Activated naive CD4-positive, alpha-beta T cell treated with anti-CD3 and anti-CD28 coated beads for 36 hours (primary cell): ENCODE data around the gene ITGB4. TPM values are rescaled to one million over a fixed set of nuclear protein-coding genes. Genes with fewer than 3 reads are reported as not detected.

ENCODE experiments used
- CTCF ChIA-PET: fragments of 350-600 bp; sonication (Branson Sonifier 250); formaldehyde crosslinking; loops from one replicate; lab custom pipeline; 2021; ENCODE audit warnings: antibody characterized with exemption; lab: Charles Lee
- DNase-seq: peaks from one replicate; pipeline ENCODE4 v3.0.0-alpha.2; 2020
- H3K27ac Mint-ChIP-seq: one replicate; pipeline ENCODE4 v1.8.0; 2021; ENCODE audit warnings: mild to moderate bottlenecking, mixed read lengths
- H3K27me3 Mint-ChIP-seq: one replicate; pipeline ENCODE4 v1.8.0; 2021; ENCODE audit warnings: low read depth, mixed read lengths
- H3K36me3 Mint-ChIP-seq: one replicate; pipeline ENCODE4 v1.8.0; 2021; ENCODE audit warnings: low read depth, mixed read lengths
- H3K4me1 Mint-ChIP-seq: one replicate; pipeline ENCODE4 v1.8.0; 2021; ENCODE audit warnings: low read depth, mixed read lengths
- H3K4me3 Mint-ChIP-seq: one replicate; pipeline ENCODE4 v1.8.0; 2021; ENCODE audit warnings: mild to moderate bottlenecking, moderate library complexity, mixed read lengths
- H3K9me3 Mint-ChIP-seq: one replicate; pipeline ENCODE4 v1.8.0; 2021; ENCODE audit warnings: mixed read lengths
- intact Hi-C: fragments of 100-400 bp; cut with micrococcal nuclease; formaldehyde crosslinking; loops from one replicate; pipeline ENCODE4 v1.15.1; 2023
- total RNA-seq, 2 experiments: library from RNA; stranded (reverse); gene quantifications; one replicate each; pipeline ENCODE4 v1.2.3, GENCODE V29; 2021

The ITGB4 gene
- total RNA-seq, 2 experiments from 2014 or later: 0.83 to 1.0 TPM

DNA sequence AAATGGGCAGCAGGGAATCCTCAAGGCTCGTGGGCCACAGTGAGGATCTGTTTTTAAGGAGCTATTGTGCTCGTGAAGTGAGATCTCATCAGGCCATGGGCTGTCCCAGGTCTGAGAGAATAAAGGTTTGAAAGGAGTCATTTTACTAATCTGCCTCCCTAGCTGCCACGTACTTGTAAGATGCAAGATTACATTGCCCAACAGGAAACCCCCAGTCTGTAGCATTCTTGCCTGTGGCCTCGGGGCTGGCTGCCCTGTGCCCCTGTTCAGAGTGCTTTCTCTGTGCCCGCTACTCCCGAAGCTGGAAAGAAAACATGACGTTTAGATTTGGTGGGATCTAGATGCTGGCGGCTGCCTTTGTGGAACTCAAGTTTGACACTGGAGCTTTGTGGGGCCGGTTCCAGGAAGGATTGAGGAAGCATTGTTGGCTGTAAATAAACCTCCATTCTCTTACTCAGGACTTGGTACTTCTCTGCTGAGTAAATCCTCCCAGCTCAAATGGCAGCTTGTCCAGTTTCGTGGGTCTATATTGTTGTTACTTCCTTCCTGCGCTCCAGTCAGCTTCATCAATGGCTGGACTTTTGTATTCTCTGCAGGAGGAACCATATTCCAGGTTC, 32.9 kb upstream of the ITGB4 start:
- Mint-ChIP-seq H3K27ac (peak overlapping the region; percentile 92), H3K4me3 (peak overlapping the region; percentile 13), H3K9me3 (no peaks in the 10 kb centered on the region), H3K27me3 (no peaks in the 10 kb centered on the region), H3K36me3 (peaks cover 3% of the 10 kb centered on the region), H3K4me1 (peaks cover 63% of the 10 kb centered on the region)
- DNase-seq: peak; percentile 64
- CTCF ChIA-PET: interaction anchor here (0.8 to 2.7 kb wide), 9 partner anchors 9 to 87 kb away, joined by 3 to 10 read pairs (median 5); no protein-coding TSS in a partner anchor
- intact Hi-C loops: loop anchor here (1.0 to 5.0 kb wide), 3 partner anchors 21 to 166 kb away; partner anchors contain the start of genes ITGB4, RECQL5, SAP30BP and WBP2

DNA sequence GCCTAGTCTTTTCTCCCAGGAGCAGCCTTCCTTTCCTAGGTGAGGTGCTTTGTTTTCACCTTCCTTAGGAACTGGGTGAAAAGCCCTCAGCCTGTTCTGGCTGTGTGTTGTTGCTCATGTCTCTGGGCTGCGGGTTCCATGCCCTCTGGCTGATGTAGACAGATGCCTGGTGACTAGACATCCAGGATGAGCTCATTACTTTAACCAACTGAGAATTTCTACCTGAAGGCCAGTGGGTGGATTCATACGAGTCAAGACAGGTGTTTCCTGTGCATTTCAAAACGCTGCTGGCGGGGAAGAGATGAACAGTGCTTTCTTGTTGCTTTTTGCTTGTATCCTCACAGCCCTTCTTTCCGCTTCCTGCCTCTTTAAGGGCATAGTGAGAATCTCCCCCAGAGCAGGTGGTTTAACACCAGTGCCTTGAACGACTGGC, 31.8 kb upstream of the ITGB4 start:
- H3K27ac Mint-ChIP-seq: peak overlapping the region; percentile 92
- no peaks in the 10 kb centered on the region for H3K9me3 Mint-ChIP-seq
- H3K27me3 Mint-ChIP-seq: no peaks in the 10 kb centered on the region
- intact Hi-C loops: loop anchor here (1.0 to 5.0 kb wide), 3 partner anchors 33 to 165 kb away; partner anchors contain the start of genes ITGB4 and WBP2
- no peak overlapping the region for H3K4me3 Mint-ChIP-seq
- H3K36me3 Mint-ChIP-seq: peaks cover 4% of the 10 kb centered on the region
- peaks cover 59% of the 10 kb centered on the region for H3K4me1 Mint-ChIP-seq
- DNase-seq: peak; percentile 81
- CTCF ChIA-PET: interaction anchor here (1.3 to 2.0 kb wide), 5 partner anchors 13 to 88 kb away, joined by 3 to 9 read pairs (median 5); no protein-coding TSS in a partner anchor

DNA sequence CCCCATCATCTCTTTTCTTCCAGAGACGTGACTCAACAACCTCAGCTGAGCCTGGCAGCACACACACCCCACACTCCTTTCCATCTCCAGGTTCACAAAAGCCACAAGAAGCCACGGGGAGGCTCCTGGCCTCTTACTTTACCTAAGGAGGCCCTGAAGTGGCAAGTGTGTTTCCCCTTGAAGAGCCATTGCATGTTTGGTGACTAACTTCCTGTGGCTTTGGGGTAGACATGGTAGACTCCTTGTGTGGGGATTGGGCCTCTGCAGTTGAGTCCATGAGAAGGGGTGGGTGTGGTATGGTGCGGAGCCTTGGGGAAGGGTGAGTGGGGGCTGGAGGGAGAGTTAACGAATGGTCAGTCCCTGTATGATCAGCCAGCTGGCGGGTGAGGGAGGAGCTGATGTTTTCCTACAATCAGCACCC, 29.9 kb upstream of the ITGB4 start:
- Mint-ChIP-seq H3K4me1 (peaks cover 50% of the 10 kb centered on the region), H3K27ac (peak overlapping the region; percentile 38), H3K4me3 (no peak overlapping the region), H3K9me3 (no peaks in the 10 kb centered on the region), H3K36me3 (peaks cover 9% of the 10 kb centered on the region), H3K27me3 (no peaks in the 10 kb centered on the region)
- CTCF ChIA-PET: interaction anchor here (1.3 kb wide), 2 partner anchors 56 to 62 kb away, joined by 5 to 11 read pairs; no protein-coding TSS in a partner anchor
- intact Hi-C loops: no loop called here
- DNase-seq: peak; percentile 74

DNA sequence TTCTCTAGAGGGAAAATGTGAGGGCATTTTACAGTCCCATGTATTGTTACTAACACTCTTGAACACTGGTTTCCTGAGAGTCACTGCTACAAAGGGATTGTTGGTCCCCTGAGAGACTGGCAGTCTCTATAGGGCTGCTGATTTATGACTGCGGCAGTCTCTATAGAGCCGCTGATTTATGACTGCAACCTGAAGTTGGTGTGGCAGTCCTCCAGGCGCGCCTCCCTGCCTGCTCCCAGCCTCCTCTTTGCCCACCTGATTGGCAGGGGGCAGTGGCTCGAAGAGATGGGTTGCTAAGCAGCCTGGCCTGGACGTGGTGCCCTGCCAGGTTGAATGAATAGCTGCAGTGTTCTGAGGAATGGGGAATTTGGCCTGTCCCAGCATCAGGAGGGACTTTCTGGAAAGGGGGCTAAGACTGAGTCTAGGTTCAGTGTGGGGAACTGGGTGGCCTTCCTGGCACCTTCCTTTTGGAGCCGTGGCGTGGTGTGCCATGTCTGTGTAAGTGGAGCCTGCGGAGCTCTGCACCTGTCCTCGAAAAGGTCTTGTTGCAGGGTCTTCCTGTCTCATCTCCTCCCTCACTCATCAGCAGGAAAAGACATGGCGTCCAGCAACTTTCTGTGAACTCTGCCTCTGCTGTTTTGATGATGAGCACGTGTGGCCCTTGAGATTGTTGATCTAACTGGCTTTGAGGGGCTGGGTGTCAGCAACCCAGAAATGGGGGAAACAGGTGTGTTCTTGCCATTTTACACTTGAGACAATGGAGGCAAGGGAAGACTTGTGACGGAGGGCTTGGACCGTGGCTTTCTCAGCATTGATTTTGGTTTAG, 29.2 kb upstream of the ITGB4 start:
- CTCF ChIA-PET: interaction anchor here (0.8 to 1.6 kb wide), 3 partner anchors 16 to 72 kb away, joined by 3 to 5 read pairs (median 3); partner anchors contain the start of gene SMIM5
- intact Hi-C loops: no loop called here
- no peak overlapping the region for H3K4me3 Mint-ChIP-seq

DNA sequence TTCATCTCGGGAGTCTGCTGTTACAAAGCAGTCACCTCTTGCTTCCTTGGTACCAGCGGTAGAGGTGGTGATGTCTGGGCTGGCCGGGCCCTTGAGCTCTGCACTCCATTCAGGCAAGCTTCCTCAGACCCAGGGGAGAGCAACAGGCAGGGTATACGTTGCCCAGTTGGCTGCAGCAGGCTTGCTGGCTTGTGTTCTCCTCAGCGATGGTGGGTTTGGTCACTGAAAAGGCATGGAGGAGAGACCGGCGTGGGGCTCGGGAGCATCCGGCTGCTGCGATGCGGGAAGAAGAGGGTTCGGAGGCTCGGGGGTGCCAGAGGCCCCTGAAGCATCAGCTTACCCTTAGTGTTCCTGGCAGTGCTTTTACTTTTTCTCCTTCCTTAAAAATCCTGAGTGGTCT, 28.3 kb upstream of the ITGB4 start:
- Mint-ChIP-seq H3K4me3 (no peak overlapping the region), H3K27me3 (no peaks in the 10 kb centered on the region), H3K27ac (no peak overlapping the region), H3K9me3 (no peaks in the 10 kb centered on the region), H3K4me1 (peaks cover 37% of the 10 kb centered on the region), H3K36me3 (peaks cover 7% of the 10 kb centered on the region)
- CTCF ChIA-PET: interaction anchor here (0.8 to 1.6 kb wide), 3 partner anchors 17 to 71 kb away, joined by 3 to 5 read pairs (median 3); partner anchors contain the start of gene SMIM5
- no peak for DNase-seq
- intact Hi-C loops: no loop called here

More for the DNA sequence above, 29.2 kb upstream of the ITGB4 start:
- H3K9me3 Mint-ChIP-seq: no peaks in the 10 kb centered on the region
- H3K27ac Mint-ChIP-seq: peak overlapping the region; percentile 51
- peaks cover 44% of the 10 kb centered on the region for H3K4me1 Mint-ChIP-seq
- H3K36me3 Mint-ChIP-seq: peaks cover 9% of the 10 kb centered on the region
- no peaks in the 10 kb centered on the region for H3K27me3 Mint-ChIP-seq
- DNase-seq: no peak

DNA sequence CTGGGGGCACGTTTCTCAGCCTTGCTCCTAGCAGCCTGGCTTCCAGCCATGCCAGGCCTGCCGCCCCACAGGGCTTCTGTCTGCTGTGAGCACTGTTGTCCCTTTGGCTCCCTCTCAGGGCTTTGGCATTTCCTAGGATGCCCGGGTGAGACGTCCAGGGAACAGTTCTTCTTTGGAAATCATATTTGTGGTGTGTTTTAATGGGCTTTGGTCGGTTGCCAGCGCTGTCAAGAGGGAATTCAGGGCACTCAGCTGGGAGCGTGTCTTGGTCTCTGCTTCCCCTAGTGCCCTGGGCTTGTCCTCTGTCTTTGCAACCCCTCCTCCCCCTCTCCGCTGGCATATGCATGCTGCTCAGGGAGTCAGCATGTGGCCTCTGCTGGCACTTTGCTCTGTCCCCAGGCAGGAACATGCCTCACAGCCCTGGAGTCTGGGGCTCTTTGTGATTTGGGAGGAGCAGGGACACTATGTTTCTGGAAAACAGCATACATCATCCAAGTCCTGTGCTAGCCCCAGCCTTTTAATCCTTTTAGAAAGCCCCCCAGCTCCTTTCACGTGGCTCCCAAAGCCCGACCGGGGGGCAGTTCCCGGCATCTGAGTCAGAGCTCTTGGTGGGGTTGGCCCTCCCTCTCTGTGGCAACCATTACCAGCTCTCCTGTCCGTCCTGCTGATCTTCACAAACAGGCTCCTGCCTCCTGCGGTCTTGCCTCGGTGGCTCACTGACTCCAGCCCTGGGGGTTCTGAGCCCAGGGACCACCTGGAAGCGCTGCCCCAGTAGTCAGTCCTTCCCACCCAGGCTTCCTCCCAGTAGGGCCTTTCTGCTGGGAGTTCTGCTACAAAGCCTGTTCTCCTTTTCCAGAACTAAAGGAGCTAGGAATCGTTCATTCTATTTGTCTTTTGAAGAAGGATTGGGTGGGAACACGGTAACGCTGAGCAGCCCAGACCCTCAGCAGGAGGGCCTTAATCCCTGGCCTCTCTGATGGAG, 27.5 kb upstream of the ITGB4 start:
- Mint-ChIP-seq H3K27ac (no peak overlapping the region), H3K4me3 (no peak overlapping the region), H3K9me3 (no peaks in the 10 kb centered on the region), H3K27me3 (no peaks in the 10 kb centered on the region), H3K4me1 (peaks cover 29% of the 10 kb centered on the region), H3K36me3 (peaks cover 6% of the 10 kb centered on the region)
- intact Hi-C loops: no loop called here
- DNase-seq: no peak
- CTCF ChIA-PET: interaction anchor here (1.1 to 1.6 kb wide), 3 partner anchors 18 to 70 kb away, joined by 3 to 5 read pairs (median 3); no protein-coding TSS in a partner anchor

DNA sequence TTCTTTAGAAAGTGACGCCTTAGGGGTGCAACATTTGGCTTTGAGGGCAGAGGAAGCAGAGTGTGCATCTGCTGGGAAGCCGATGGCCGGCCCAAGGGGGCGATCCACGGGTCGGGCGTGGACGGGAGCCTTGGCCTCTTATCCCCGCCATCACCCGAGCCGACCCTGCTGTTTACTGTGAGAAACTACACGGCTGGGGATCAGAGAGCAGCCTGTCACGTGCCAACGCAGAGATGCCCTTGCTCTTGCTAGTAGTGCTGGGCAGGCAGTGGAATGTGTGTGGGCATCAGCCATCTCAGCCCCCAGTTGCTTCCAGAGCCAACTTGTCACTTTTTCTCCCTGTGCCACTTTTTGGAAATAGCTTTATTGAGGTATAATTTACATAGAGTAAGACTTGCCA, 26.7 kb upstream of the ITGB4 start:
- no peak for DNase-seq
- H3K27me3 Mint-ChIP-seq: no peaks in the 10 kb centered on the region
- peaks cover 8% of the 10 kb centered on the region for H3K36me3 Mint-ChIP-seq
- CTCF ChIA-PET: interaction anchor here (1.1 to 1.5 kb wide), 2 partner anchors 53 to 62 kb away, joined by 3 to 5 read pairs; partner anchors contain the start of gene SMIM5
- H3K9me3 Mint-ChIP-seq: no peaks in the 10 kb centered on the region
- H3K4me1 Mint-ChIP-seq: peaks cover 21% of the 10 kb centered on the region
- intact Hi-C loops: no loop called here
- no peak overlapping the region for H3K27ac Mint-ChIP-seq
- no peak overlapping the region for H3K4me3 Mint-ChIP-seq

DNA sequence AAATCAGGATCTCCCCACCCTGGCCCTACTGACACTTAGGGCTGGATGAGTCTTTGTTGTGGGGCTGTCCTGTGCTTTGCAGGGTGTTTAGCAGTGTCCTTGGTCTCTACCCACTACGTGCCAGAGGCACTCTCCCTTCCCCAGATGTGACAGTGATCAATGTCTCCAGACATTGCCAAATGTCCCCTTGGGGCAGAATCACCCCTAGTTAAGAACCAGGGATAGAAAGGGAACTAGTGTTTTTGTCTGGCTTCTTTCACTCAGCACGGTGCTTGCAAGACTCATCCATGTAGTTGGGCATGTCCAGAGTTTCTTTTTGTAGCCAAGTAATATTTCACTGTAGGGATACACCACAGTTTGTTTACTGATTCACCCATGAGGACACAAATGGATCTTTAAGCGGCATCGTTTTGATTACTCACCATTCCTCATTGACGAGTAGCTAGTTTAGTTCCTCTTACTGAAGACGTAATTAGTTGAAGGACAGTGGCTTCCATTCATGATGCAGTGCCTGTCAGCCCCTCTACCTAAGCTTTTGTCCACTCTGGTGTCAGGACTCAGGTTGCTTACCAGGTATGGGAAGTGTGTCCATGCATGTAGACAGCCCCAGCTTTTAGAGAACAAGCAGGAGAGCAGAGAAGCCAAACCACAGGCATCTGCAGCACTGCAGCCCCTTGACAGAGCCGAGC, 26.0 kb upstream of the ITGB4 start:
- CTCF ChIA-PET: interaction anchor here (0.6 to 1.5 kb wide), 5 partner anchors 20 to 62 kb away, joined by 3 to 5 read pairs (median 3); partner anchors contain the start of gene SMIM5
- Mint-ChIP-seq H3K36me3 (peaks cover 11% of the 10 kb centered on the region), H3K27me3 (no peaks in the 10 kb centered on the region), H3K4me3 (no peak overlapping the region), H3K27ac (no peak overlapping the region), H3K4me1 (peaks cover 17% of the 10 kb centered on the region), H3K9me3 (no peaks in the 10 kb centered on the region)
- intact Hi-C loops: no loop called here
- no peak for DNase-seq

DNA sequence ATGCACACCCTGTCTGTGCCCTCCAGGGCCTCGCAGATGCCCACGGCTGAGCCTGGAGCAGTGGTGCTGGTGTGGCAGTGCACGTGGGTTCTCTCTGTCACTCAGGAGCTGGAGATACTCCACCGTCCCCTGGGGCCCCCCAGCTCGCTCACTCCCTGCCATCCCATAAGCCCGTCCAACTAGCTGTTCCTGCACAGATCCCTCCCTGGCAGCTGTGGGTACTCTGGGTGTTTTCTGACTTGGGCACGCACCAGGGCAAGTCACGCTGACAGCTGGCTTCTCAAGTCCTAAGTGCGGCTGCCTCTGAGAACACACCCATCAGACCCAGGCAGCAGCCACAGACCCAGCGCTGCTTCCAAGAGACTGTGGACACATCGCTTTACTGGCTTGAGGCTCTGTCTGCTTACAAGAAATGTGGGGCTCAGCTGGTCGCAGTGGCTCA, 25.4 kb upstream of the ITGB4 start:
- H3K9me3 Mint-ChIP-seq: no peaks in the 10 kb centered on the region
- CTCF ChIA-PET: interaction anchor here (0.6 to 1.5 kb wide), 5 partner anchors 21 to 63 kb away, joined by 3 to 5 read pairs (median 3); partner anchors contain the start of gene SMIM5
- H3K36me3 Mint-ChIP-seq: peaks cover 16% of the 10 kb centered on the region
- DNase-seq: no peak
- peaks cover 12% of the 10 kb centered on the region for H3K4me1 Mint-ChIP-seq
- no peak overlapping the region for H3K4me3 Mint-ChIP-seq
- no peak overlapping the region for H3K27ac Mint-ChIP-seq
- intact Hi-C loops: no loop called here
- H3K27me3 Mint-ChIP-seq: no peaks in the 10 kb centered on the region

DNA sequence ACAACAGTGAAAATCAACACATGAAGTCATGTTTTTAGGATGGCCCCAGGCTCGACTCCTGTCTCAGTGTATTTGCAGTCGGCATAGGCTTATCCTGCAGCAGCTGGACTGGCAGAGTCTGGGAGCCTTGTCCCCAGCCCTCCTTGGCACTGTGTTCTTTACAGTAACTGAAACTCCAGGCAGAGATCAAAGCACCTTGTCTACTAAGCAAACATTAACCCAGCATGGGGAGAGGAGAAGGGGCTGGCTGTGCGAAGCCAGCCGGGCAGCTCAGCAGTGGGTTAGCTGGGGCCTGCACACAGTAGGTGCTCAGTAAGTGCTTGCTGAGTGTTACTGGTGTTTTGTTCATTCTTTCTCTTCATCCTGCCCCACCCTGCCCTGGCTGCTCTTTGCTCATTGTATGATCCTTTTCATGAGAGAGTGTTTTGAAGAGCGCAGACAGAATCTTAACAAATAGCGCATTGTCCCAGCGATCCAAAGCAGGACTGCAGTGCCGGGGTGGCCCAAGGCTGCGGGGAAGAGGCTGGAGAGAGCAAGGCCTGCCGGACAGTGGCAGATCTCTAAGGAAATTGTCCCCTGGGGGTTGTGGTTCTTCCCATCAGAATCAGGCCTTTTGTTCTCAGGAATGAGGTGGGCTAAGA, 23.5 kb upstream of the ITGB4 start:
- intact Hi-C loops: no loop called here
- Mint-ChIP-seq H3K4me3 (no peak overlapping the region), H3K27ac (no peak overlapping the region), H3K27me3 (no peaks in the 10 kb centered on the region), H3K4me1 (no peaks in the 10 kb centered on the region), H3K9me3 (no peaks in the 10 kb centered on the region), H3K36me3 (peaks cover 20% of the 10 kb centered on the region)
- CTCF ChIA-PET: interaction anchor here (1.2 kb wide), 1 partner anchor 109 kb away, joined by 3 read pairs; no protein-coding TSS in a partner anchor
- DNase-seq: no peak
